ENCODE data around the gene CYP11A1. TPM values are rescaled to one million over a fixed set of nuclear protein-coding genes. Genes with fewer than 3 reads are reported as not detected.

CYP11A1 gene
- total and polyA plus RNA-seq, 10 of the 15 experiments (the other 5 are each of a cell fraction or from before 2014, with no cell fraction given), result 0.11 to 1.2 (median 0.23) TPM; not detected in 5

- 4% methylated on average over 4 of the region's 4 CpGs for WGBS (ENCODE audit: insufficient coverage, insufficient replicate concordance, low lambda C conversion rate, missing lambda C conversion rate)
- Histone ChIP-seq H3K36me3 (ENCODE audit: control insufficient read depth in 2 of 2, insufficient read depth in 2 of 2, low read length in 1 of 2) (no peaks in the 10 kb centered on the region), H3K9ac (ENCODE audit: control insufficient read depth, insufficient read depth, low read length) (no peak overlapping the region), H3K27me3 (replicated peaks in 1 of 2; ENCODE audit: control insufficient read depth in 2 of 2, insufficient read depth in 2 of 2, low read length in 1 of 2) (peaks cover 0 to 2% of the 10 kb centered on the region in 2 experiments; a peak in 3 of 4 replicates), H2AFZ (ENCODE audit: control insufficient read depth, low read depth, low read length) (no peak overlapping the region), H3K4me3 (no peak overlapping the region), H3K9me3 (replicated peaks; ENCODE audit: control insufficient read depth, insufficient read depth, low read length) (no peaks in the 10 kb centered on the region), H3K4me2 (ENCODE audit: control insufficient read depth, insufficient read depth) (no peak overlapping the region), H4K20me1 (ENCODE audit: control insufficient read depth, insufficient read depth) (no peaks in the 10 kb centered on the region; the same call in 1 of the 2 replicates), H3K27ac (ENCODE audit: control insufficient read depth, insufficient read depth) (no peak overlapping the region), H3K79me2 (ENCODE audit: control insufficient read depth, insufficient read depth, low read length) (no peaks in the 10 kb centered on the region), H3K4me1 (ENCODE audit: control insufficient read depth, insufficient read depth, low read length) (no peaks in the 10 kb centered on the region)
- POLR2A ChIA-PET, result no interaction called here
- TF ChIP-seq, protein P1, sequence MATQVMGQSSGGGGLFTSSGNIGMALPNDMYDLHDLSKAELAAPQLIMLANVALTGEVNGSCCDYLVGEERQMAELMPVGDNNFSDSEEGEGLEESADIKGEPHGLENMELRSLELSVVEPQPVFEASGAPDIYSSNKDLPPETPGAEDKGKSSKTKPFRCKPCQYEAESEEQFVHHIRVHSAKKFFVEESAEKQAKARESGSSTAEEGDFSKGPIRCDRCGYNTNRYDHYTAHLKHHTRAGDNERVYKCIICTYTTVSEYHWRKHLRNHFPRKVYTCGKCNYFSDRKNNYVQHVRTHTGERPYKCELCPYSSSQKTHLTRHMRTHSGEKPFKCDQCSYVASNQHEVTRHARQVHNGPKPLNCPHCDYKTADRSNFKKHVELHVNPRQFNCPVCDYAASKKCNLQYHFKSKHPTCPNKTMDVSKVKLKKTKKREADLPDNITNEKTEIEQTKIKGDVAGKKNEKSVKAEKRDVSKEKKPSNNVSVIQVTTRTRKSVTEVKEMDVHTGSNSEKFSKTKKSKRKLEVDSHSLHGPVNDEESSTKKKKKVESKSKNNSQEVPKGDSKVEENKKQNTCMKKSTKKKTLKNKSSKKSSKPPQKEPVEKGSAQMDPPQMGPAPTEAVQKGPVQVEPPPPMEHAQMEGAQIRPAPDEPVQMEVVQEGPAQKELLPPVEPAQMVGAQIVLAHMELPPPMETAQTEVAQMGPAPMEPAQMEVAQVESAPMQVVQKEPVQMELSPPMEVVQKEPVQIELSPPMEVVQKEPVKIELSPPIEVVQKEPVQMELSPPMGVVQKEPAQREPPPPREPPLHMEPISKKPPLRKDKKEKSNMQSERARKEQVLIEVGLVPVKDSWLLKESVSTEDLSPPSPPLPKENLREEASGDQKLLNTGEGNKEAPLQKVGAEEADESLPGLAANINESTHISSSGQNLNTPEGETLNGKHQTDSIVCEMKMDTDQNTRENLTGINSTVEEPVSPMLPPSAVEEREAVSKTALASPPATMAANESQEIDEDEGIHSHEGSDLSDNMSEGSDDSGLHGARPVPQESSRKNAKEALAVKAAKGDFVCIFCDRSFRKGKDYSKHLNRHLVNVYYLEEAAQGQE (IDR thresholded peaks at IDR 0.05; ENCODE audit: low read depth, low read length), result no peak
- TF ChIP-seq STAT1 (conservative IDR thresholded peaks at IDR 0.05) (no peak), GATAD2B (conservative IDR thresholded peaks at IDR 0.05; ENCODE audit: low read depth) (no peak), GABPA (IDR thresholded peaks at IDR 0.05; ENCODE audit: low read depth) (no peak)
- TF ChIP-seq, protein P2, sequence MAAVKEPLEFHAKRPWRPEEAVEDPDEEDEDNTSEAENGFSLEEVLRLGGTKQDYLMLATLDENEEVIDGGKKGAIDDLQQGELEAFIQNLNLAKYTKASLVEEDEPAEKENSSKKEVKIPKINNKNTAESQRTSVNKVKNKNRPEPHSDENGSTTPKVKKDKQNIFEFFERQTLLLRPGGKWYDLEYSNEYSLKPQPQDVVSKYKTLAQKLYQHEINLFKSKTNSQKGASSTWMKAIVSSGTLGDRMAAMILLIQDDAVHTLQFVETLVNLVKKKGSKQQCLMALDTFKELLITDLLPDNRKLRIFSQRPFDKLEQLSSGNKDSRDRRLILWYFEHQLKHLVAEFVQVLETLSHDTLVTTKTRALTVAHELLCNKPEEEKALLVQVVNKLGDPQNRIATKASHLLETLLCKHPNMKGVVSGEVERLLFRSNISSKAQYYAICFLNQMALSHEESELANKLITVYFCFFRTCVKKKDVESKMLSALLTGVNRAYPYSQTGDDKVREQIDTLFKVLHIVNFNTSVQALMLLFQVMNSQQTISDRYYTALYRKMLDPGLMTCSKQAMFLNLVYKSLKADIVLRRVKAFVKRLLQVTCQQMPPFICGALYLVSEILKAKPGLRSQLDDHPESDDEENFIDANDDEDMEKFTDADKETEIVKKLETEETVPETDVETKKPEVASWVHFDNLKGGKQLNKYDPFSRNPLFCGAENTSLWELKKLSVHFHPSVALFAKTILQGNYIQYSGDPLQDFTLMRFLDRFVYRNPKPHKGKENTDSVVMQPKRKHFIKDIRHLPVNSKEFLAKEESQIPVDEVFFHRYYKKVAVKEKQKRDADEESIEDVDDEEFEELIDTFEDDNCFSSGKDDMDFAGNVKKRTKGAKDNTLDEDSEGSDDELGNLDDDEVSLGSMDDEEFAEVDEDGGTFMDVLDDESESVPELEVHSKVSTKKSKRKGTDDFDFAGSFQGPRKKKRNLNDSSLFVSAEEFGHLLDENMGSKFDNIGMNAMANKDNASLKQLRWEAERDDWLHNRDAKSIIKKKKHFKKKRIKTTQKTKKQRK (IDR thresholded peaks at IDR 0.05; ENCODE audit: low read depth, low read length), result no peak
- no peak for DNase-seq (ENCODE audit: low read depth, low spot score)
- BruUV-seq (replicated peaks), result no TSS peak
- RAD21 ChIA-PET (ENCODE audit: unreplicated experiment), result no interaction called here
- in situ Hi-C loops (cut with MboI), result no loop called here
- CTCF ChIA-PET, result interaction anchor here (0.8 to 1.5 kb wide), 5 partner anchors 18 to 36 kb away, joined by 3 to 6 read pairs (median 3); no protein-coding TSS in a partner anchor
- intact Hi-C loops (cut with micrococcal nuclease; ENCODE audit: unreplicated experiment), result no loop called here
- no peak for FAIRE-seq
- SMC1A ChIA-PET (ENCODE audit: uncharacterized antibody, unreplicated experiment), result no interaction called here
- no peak for ATAC-seq
Observed at GRCh38 chr15:74340150-74340549, 27.3 kb downstream of the CYP11A1 start.
